Hematopoietic multipotent progenitor cell treated with erythropoietin and hydrocortisone succinate and interleukin-3 and kit ligand, for 6 days (in vitro differentiated cells): ENCODE results near the gene SARM1.
"Not testable (repeated sequence)": the region's sequence is repeated elsewhere in the genome, so short reads cannot be mapped to it uniquely, and the experiment has no call there.

Experiments used
- DNase-seq: peaks from one replicate; pipeline ENCODE4 v3.0.0-alpha.2; 2015

SARM1 gene

GRCh38 chr17:28371245-28372202 is at the start of gene SARM1:
SARM1 (plus strand) TSS chr17:28371694; CDS start chr17:28372033, 339 bp downstream.
- peak; percentile 72 for DNase-seq

GRCh38 chr17:28324267-28324745 is 47.2 kb upstream of the SARM1 start:
- no peak for DNase-seq

GRCh38 chr17:28324781-28325180 is 46.7 kb upstream of the SARM1 start:
- no peak for DNase-seq

DNA sequence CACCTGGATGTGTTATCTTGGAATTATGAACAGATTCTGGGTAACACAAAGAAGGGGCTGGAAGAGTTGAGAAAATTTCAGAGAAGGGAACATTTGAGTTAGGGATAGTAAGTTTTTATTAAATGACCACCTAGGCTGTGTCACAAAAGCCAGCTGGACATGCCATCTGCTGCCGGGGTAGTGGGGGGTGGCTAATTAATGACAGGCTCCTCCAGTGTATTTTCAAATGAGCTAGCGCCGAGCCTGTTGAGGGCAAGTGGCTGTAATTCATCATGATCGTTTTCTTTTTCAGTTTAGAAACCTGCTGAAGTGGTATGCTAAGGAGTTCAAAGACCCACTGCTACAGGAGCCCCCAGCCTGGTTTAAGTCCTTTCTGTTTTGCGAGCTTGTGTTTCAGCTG is 46.3 kb upstream of the SARM1 start:
- DNase-seq, result no peak

GRCh38 chr17:28326114-28326513 is 45.4 kb upstream of the SARM1 start:
- DNase-seq, result no peak

GRCh38 chr17:28327031-28327607 is 44.4 kb upstream of the SARM1 start:
- DNase-seq, result no peak

GRCh38 chr17:28327709-28328108 is 43.8 kb upstream of the SARM1 start:
- no peak for DNase-seq

GRCh38 chr17:28328325-28328724 is 43.2 kb upstream of the SARM1 start:
- no peak for DNase-seq

GRCh38 chr17:28330671-28331070 is 40.8 kb upstream of the SARM1 start:
- DNase-seq, result no peak

DNA sequence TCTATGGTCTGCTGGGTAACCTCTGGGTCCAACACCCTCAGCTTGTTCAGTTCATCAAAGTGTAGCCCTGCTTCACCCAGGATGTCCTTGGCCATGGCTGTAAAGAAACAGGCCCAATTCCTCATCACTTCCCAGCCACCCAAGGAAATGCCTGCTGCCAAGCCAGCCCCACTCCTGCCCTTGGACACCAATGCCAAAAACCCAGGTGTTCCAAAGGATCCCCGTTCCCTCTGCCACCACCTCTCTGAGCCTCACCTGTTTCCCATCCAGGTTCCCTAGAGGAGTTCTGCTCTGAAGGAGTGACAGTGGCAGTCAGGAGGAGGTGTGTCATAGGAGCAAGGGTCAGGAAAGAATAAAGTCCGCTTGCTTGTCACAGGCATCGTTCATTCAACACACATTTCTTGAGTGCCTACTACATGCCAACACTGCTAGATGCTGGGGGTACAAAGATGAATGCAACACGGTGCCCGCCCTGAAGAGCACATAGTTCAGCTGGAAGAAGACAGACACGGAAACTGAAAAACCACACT is 39.5 kb upstream of the SARM1 start:
- no peak for DNase-seq

DNA sequence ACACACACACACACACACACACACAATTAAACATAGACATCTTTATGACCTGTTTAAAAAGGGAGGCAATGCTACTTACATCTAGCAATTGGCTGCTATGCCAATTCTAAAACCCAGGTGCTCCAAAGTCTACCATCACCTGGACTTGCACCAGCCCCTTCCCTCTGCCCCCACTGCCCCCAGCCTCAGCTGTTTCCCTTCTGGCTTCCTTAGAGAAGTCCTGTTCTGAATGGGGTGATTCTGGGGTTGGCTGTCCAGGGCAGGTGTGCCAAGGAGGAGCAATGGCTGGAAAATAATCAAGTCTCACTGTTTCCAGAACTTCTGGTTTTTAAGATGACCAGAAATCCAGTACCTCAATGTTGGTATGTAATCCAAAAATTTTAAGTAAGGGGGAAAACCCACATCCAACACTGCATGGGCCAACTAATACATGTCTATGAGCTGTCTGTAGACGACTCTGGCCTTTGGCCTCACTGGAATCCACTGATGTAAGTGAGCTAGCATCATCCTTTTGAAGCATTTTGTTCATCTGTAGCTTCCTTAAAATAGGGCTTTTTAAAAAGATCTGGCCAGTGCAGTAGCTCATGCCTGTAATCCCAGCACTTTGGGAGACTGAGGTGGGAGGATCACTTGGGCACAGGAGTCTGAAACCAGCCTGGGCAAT is 38.3 kb upstream of the SARM1 start:
- no peak for DNase-seq

DNA sequence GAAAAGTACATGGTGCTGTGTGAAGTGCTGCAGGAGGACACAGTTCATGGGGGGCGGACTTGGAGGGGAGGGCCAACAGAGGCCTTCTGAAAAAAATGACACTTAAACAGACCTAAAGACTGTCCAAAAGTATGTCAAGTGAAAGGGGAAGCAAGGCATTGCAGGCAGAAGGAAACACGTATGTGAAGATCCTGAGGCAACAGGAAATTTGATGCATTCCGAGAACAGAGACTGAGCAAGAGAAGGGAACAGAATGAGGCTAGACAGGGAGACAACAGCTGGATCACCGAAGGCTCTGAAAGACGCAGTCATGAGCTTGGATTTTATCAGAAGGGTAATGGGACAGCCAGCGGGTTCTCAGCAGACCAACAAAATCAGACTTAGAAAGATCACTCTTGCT is 37.3 kb upstream of the SARM1 start:
- DNase-seq, result no peak

- DNase-seq, result no peak
Observed at GRCh38 chr17:28334666-28335200, 36.8 kb upstream of the SARM1 start.

GRCh38 chr17:28335201-28335958 is 36.1 kb upstream of the SARM1 start, which contains the start of the genes IFT20 and TNFAIP1:
IFT20 (minus strand) TSS chr17:28335472; CDS start chr17:28331985, 3,487 bp downstream.
TNFAIP1 (plus strand) TSS chr17:28335761; CDS start chr17:28339522, 3,761 bp downstream.
- peak; percentile 99 for DNase-seq

GRCh38 chr17:28335959-28336871 is 35.3 kb upstream of the SARM1 start:
- peak; percentile 42 for DNase-seq

DNA sequence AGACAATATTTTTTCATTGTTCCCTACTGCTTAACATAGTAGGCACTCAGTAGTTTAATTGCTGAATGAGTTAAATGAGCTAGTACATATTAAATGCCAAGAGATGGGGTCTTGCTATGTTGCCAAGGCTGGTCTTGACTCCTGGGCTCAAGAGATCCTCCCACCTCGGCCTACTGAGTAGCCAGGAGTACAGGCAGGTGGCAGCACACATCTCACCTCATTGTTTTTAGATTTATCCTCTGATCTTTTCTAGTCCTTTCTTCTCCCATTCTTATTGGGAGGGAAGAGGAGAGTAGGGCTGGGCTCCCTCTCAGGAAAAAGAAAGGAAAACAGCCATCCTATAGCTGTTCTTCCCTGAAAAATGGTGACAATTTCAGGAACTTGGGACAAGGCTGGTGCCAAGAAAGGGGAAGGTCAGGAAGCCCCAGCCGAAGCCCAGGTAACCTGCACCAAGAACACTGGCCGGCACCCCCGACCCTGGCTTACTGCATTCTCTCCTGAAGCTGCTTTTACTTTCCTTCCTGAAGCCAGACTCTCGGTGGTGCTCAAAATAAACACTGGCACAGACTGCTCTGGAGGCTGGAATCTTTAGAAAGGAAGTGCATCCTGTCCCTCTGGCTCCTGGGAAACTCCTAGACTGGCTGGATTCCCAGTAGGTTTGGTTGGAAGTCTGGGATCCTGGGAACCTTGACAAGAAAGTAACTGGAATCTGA is 33.3 kb upstream of the SARM1 start:
- no peak for DNase-seq

DNA sequence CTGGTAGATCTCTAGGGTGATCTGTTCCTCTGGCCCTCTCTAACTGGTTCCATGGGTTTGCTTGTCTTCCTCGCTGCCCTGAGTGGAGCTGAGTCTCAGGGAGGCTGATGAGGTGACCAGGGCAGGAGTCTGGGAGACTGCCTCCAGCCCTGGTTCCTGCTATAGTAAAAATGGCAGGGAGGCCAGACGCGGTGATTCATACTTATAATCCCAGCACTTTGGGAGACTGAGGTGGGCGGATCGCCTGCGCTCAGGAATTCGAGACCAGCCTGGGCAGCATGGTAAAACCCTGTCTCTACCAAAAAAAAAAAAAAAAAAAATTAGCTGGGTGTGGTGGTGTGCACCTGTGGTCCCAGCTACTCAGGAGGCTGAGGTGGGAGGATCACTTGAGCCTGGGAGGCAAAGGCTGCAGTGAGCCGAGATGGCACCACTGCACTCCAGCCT is 32.7 kb upstream of the SARM1 start:
- DNase-seq, result not testable (repeated sequence)

GRCh38 chr17:28339431-28339830 is 32.1 kb upstream of the SARM1 start:
- no peak for DNase-seq

- no peak for DNase-seq
Observed at GRCh38 chr17:28340374-28340773, 31.1 kb upstream of the SARM1 start.

DNA sequence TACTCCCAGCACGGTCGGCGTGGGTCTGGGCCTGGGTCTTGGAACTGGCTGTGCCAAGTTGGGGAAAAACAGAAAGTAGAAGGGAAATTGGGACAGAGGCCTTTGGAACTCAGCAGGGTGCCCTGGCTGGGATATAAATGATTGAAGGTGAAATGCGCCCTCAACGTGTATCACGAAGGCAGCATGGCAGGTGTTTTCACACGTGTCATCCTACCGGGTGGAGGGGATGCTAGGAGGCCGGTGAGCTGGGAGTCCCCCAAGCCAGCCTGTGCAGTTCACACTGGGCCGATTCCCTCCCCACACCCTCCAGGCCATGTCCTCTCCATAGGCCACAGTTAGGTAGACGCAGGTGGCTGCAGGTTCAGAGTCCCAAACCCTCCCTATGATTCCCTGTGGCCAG is 30.0 kb upstream of the SARM1 start:
- DNase-seq, result no peak
